Breast epithelium (tissue), 3 donors: ENCODE data around the gene WTAP.

ENCODE experiments used
- CTCF ChIP-seq, 3 donors: fragments of 450-650 bp; IDR thresholded peaks; one replicate each; pipeline ENCODE4 v1.5.1; 2016 to 2017; ENCODE audit warnings: antibody characterized with exemption in 3 of 3, mild to moderate bottlenecking in 3 of 3, moderate library complexity in 3 of 3
- POLR2AphosphoS5 ChIP-seq, 3 donors: sonication (generic); formaldehyde crosslinking; IDR thresholded peaks; one replicate each; pipeline ENCODE4 v1.6.1; 2017; ENCODE audit warnings: antibody characterized with exemption in 3 of 3

DNA sequence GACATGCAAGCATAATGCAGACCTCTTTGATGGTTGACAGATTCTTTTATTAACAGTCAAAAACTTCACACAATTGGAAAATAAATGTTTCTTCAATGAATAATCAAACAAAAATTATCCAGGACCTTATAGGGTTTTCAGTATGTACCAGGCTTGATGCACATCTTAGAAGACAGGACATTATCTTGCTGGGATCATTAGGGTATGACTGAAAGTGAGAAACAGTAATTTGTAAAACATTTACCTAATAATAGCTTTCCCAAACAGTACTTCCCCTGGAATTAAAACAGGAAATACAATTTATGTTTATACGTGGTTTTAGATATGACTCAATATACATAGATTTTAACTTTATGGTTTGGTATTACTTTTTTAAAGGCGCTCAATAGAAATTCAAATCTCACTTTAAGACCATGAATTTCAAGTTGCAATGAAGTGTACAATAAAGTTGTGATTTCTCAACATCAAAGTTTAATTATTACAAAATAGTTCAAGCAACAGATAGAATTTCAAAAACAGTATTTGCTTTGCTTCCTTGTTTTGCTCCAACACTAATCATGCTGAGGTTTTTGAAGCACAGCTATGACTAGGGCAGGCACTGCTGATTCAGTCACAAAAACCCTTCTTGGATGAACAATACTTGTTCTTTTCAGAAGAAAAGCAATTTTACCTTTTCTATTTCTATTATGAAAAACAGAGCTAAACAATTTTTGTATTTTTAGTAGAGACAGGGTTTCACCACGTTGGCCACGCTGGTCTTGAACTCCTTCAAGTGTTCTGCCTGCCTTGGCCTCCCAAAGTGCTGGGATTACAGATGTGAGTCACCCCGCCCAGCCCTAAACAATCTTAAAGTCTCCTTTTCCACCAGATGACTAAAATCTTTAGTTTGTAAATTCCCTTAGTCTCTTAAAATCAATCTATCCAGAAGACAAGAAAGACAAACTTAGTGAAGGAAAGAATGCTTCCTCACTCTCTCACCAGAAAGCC lies 47.9 kb upstream of the WTAP start:
- TF ChIP-seq CTCF (IDR thresholded peaks at IDR 0.05) (no peak), POLR2AphosphoS5 (IDR thresholded peaks at IDR 0.05) (no peak)
